ENCODE measurements around the gene CD81. TPM values are rescaled to one million over a fixed set of nuclear protein-coding genes. Genes with fewer than 3 reads are reported as not detected.

The CD81 gene
- total RNA-seq, 1 donor from 2014 or later: 801 TPM

DNA sequence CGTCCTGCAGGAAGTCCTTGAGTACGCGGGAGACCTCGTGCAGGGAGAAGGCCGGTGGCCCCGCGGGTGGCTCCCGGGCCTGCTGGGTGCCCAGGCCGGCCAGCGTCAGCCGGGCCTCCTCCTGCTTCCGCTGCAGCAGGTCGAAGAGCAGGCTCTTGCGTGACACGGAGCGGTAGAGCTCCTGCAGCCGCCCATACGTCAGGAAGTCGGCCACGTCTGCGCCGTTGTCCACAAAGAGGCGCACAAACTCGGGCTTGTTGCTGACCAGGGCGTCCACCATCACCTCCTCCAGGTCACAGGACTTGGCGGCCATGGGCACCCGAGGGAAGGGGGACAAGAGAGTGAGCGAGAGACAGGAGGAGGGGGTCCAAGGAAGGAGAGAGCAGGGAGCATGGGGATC lies 38.1 kb downstream of the CD81 start:
- TF ChIP-seq, protein P1, sequence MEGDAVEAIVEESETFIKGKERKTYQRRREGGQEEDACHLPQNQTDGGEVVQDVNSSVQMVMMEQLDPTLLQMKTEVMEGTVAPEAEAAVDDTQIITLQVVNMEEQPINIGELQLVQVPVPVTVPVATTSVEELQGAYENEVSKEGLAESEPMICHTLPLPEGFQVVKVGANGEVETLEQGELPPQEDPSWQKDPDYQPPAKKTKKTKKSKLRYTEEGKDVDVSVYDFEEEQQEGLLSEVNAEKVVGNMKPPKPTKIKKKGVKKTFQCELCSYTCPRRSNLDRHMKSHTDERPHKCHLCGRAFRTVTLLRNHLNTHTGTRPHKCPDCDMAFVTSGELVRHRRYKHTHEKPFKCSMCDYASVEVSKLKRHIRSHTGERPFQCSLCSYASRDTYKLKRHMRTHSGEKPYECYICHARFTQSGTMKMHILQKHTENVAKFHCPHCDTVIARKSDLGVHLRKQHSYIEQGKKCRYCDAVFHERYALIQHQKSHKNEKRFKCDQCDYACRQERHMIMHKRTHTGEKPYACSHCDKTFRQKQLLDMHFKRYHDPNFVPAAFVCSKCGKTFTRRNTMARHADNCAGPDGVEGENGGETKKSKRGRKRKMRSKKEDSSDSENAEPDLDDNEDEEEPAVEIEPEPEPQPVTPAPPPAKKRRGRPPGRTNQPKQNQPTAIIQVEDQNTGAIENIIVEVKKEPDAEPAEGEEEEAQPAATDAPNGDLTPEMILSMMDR (IDR thresholded peaks at IDR 0.05): no peak
- intact Hi-C loops (cut with DNase I): no loop called here

DNA sequence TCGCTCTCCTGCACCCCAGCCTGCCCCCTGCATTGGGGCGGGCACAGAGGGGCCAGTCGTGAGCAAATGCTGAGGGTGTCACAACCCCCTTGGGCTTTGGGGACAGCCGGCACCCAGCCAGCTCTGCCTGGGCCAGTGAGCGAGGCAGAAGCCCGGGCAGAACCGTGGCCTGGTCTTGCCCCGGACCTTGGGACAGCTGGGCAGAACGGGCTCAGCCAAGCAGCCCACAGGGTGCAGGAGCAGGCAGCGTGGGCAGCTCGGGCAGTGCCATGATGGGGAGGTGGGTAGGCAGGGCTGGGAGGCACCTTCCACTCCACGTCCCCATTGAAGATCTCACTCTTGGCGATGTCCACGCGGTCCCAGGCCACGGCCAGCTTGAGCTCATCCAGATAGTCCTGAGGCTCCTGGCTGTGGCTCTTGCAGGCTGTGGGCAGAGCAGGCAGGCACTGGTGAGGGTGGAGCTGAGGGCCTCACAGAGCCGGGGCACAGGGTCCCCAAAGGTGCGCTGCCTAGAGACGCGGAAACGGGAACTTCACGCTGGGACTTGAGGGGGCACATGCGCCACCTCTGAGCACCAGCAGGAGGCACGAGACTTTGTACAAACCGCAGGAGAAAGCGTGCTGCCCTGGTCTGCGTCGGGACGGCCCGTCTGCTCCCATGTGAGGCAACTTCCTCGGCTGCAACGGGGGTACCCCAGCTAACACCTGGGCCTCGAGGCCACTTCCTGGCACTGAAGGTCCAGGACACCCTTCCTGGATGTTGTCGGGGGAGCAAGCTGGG lies 38.7 kb downstream of the CD81 start:
- intact Hi-C loops (cut with DNase I): no loop called here
- DNase-seq (ENCODE audit: low spot score in 2 of 2): no peak
- no peaks in the 10 kb centered on the region for H3K27me3 ChIP-seq

More for the DNA sequence above, 38.1 kb downstream of the CD81 start:
- no peaks in the 10 kb centered on the region for H3K36me3 ChIP-seq
- no peak overlapping the region for H3K27ac ChIP-seq
- H3K4me3 ChIP-seq: no peak overlapping the region
- H3K27me3 ChIP-seq: no peaks in the 10 kb centered on the region
- H3K9me3 ChIP-seq: no peaks in the 10 kb centered on the region
- no peaks in the 10 kb centered on the region for H3K4me1 ChIP-seq
- DNase-seq (ENCODE audit: low spot score in 2 of 2): no peak

DNA sequence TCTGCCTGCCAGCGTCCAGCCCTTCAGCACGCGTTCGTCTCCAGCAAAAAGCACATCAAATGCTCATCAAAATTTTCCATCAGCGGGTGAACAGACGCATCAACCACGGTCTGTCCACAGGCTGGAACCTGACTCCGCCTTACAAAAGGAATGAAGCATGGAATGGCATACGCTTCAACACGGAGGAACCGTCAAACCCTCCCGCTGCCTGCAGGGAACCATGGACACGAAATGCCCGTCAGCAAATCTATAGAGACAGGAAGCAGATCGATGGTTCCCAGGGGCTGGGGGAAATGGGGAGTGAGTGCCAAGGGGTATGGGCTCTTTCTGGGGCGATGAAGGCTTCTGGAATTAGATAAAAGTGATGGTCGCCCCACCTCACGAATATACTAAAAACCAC lies 39.7 kb downstream of the CD81 start:
- Histone ChIP-seq H3K27ac (no peak overlapping the region), H3K4me1 (peaks cover 0 to 3% of the 10 kb centered on the region in 2 donors), H3K36me3 (no peaks in the 10 kb centered on the region), H3K27me3 (no peaks in the 10 kb centered on the region), H3K4me3 (no peak overlapping the region), H3K9me3 (no peaks in the 10 kb centered on the region)
- TF ChIP-seq, protein P1 (IDR thresholded peaks at IDR 0.05): no peak
- intact Hi-C loops (cut with DNase I): no loop called here
- no peak for DNase-seq (ENCODE audit: low spot score in 2 of 2)

More for the DNA sequence above, 38.7 kb downstream of the CD81 start:
- Histone ChIP-seq H3K4me3 (no peak overlapping the region), H3K36me3 (no peaks in the 10 kb centered on the region), H3K9me3 (no peaks in the 10 kb centered on the region), H3K27ac (no peak overlapping the region), H3K4me1 (peaks cover 0 to 3% of the 10 kb centered on the region in 2 donors)
- TF ChIP-seq, protein P1 (IDR thresholded peaks at IDR 0.05): no peak

DNA sequence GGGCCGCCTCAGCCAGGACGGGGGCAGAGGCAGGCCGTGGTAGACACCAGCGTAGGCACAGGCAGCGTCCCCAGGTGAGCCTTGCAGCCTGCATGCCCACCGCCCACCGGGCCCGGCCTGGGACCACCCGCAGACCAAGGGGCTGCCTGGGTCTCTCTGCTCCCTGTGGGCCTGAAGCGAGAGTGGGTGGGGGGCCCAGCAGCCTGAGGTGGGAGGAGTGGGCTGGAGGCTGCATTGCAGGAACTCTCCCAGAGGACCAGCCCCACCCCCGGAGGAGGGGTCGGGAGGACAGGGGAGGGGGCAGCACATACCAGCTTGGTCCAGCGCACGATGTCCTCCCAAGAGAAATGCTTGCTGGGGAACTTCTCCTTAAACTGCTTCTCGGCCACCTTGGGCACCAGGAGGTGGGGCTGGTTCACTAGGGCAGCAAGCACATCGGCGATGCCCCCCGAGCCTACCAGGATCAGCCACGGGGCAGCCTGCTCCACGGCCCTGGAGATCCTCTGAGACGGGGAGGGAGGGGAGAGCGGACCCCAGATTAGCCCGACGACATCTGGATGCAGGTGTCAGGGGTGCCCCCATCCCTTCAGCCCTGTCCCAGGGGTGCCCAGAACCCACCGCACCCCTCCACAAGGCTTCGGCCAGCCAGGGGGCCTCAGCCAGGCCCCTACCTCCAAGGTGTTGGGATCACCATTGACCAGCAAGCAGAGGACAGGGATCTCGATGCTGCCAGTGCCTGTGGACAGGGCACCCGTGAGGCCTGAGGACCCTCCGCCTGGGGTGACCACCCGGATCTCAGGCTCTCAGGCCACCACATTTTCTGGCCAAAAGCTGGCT lies 41.0 kb downstream of the CD81 start:
- Histone ChIP-seq H3K9me3 (no peaks in the 10 kb centered on the region), H3K4me3 (no peak overlapping the region), H3K36me3 (no peaks in the 10 kb centered on the region), H3K27ac (no peak overlapping the region), H3K27me3 (no peaks in the 10 kb centered on the region), H3K4me1 (peaks cover 0 to 3% of the 10 kb centered on the region in 2 donors)
- intact Hi-C loops (cut with DNase I): no loop called here
- DNase-seq (ENCODE audit: low spot score in 2 of 2): no peak
- TF ChIP-seq, protein P1 (IDR thresholded peaks at IDR 0.05): no peak

DNA sequence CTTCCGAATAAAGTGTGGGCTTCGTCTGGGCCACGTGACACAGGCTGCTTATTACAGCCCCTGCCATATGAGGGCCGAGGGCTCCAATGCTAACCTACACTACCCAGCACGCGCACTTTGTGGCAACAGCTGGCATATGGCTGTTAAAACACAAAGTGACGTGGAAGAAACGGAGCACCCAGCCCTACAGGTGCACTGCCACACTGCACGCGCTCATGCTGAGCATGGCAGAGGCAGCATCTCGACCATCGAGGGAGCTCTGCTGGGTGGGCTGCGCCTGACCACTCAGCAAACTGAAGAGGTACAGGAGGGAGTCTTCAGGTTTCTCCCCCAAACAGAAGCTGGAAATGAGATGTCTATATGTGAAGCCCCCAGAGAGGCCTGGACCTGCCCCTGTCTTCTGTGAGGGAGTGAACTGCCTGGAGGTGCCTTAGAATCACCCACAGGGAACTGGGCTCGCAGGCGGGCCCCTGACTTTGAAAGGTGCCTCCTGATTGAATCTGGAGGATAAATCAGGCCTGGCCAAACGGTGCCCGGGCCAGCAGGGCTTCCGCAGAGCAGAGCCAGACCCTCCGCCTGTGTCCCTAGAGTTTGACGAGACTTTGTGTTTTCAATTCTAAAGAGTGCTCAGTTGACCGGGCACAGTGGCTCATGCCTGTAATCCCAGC lies 41.7 kb downstream of the CD81 start:
- no peak overlapping the region for H3K27ac ChIP-seq
- TF ChIP-seq, protein P1 (IDR thresholded peaks at IDR 0.05): no peak
- intact Hi-C loops (cut with DNase I): no loop called here

More for the DNA sequence above, 41.7 kb downstream of the CD81 start:
- Histone ChIP-seq H3K27me3 (no peaks in the 10 kb centered on the region), H3K36me3 (no peaks in the 10 kb centered on the region), H3K4me3 (no peak overlapping the region), H3K9me3 (no peaks in the 10 kb centered on the region), H3K4me1 (peaks cover 0 to 3% of the 10 kb centered on the region in 2 donors)
- no peak for DNase-seq (ENCODE audit: low spot score in 2 of 2)
